K562 (cell line): ENCODE results near the gene SIGLEC9. TPM values are rescaled to one million over a fixed set of nuclear protein-coding genes. Genes with fewer than 3 reads are reported as not detected.
A peak's percentile ranks its signal among the peaks of the same experiment; 100 is the strongest.

Experiments
- ATF4 ChIP-seq: fragments of 450-650 bp; formaldehyde crosslinking; IDR thresholded peaks from 2 replicates; pipeline ENCODE4 v1.4.0; 2022; ENCODE audit warnings: mild to moderate bottlenecking, moderate library complexity
- BRF1 ChIP-seq: IDR thresholded peaks from 3 replicates; pipeline ENCODE4 v1.6.1; 2011; ENCODE audit warnings: borderline replicate concordance, mild to moderate bottlenecking; ENCODE audit not compliant: insufficient read length; ENCODE audit errors: extremely low read depth
- CHCHD3 ChIP-seq: fragments of 250-450 bp; sonication (Bioruptor Pico); IDR thresholded peaks from 2 replicates; pipeline ENCODE4 v2.1.2; 2022; ENCODE audit warnings: mild to moderate bottlenecking
- CREB3L1 ChIP-seq: fragments of 450-650 bp; IDR thresholded peaks from 2 replicates; pipeline ENCODE4 v1.6.1; 2014; ENCODE audit warnings: low read depth, mild to moderate bottlenecking, moderate library complexity, borderline replicate concordance
- EP400 ChIP-seq: fragments of 450-650 bp; IDR thresholded peaks from 2 replicates; pipeline ENCODE4 v1.6.1; 2017; ENCODE audit warnings: antibody characterized with exemption, mild to moderate bottlenecking, moderate library complexity
- ESRRB ChIP-seq: fragments of 250-450 bp; sonication (Bioruptor Pico); IDR thresholded peaks from 2 replicates; pipeline ENCODE4 v1.5.0; 2020; ENCODE audit warnings: mild to moderate bottlenecking, moderate library complexity, borderline replicate concordance
- HSF4 ChIP-seq: fragments of 250-450 bp; sonication (Bioruptor Pico); IDR thresholded peaks from 2 replicates; pipeline ENCODE4 v2.1.2; 2022; ENCODE audit warnings: mild to moderate bottlenecking, moderate library complexity, borderline replicate concordance
- POLR2AphosphoS5 ChIP-seq: IDR thresholded peaks from 2 replicates; pipeline ENCODE4 v1.6.1; 2011; ENCODE audit warnings: mild to moderate bottlenecking, low read depth, low read length, moderate library complexity; ENCODE audit not compliant: control insufficient read depth, insufficient read depth
- POLR2B ChIP-seq: fragments of 450-650 bp; IDR thresholded peaks from 2 replicates; pipeline ENCODE4 v1.6.1; 2018; ENCODE audit warnings: low read depth; ENCODE audit not compliant: partially characterized antibody
- PURB ChIP-seq: sonication (generic); formaldehyde crosslinking; IDR thresholded peaks from 2 replicates; pipeline ENCODE4 v1.9.0; 2021; ENCODE audit warnings: low read depth, mild to moderate bottlenecking, missing genetic modification reagents
- SRF ChIP-seq, 2 experiments: fragments of 250-450, 450-650 bp in 1 of 2; sonication (Bioruptor Pico) in 1 of 2; sonication (generic) in 1 of 2; formaldehyde crosslinking; IDR thresholded peaks; 2 replicates each; pipeline versions ENCODE4 v1.5.0 to v1.5.1; 2020 to 2022; ENCODE audit warnings: mild to moderate bottlenecking in 1 of 2, missing genetic modification reagents in 1 of 2
- SRSF7 ChIP-seq: fragments of 200-400 bp; formaldehyde crosslinking; optimal IDR thresholded peaks from 2 replicates; pipeline ENCODE3; 2017; ENCODE audit warnings: mild to moderate bottlenecking, low read depth, low read length
- STAT5A ChIP-seq: IDR thresholded peaks from 2 replicates; pipeline ENCODE4 v1.6.1; 2012; ENCODE audit warnings: low read length, inconsistent platforms, borderline replicate concordance
- STAT5B ChIP-seq: fragments of 250-450 bp; sonication (Bioruptor Pico); IDR thresholded peaks from 2 replicates; pipeline ENCODE4 v1.8.0; 2021; ENCODE audit warnings: mild to moderate bottlenecking, inconsistent platforms
- TEAD4 ChIP-seq, 2 experiments: sonication (generic) in 1 of 2; formaldehyde crosslinking in 1 of 2; IDR thresholded peaks; 2 replicates each; pipeline versions ENCODE4 v1.6.1 to v1.8.0; 2012 to 2022; ENCODE audit warnings: borderline replicate concordance in 1 of 2, inconsistent platforms in 1 of 2, low read length in 1 of 2, mild to moderate bottlenecking in 1 of 2, missing genetic modification reagents in 1 of 2
- TFAM ChIP-seq: fragments of 250-450 bp; sonication (Bioruptor Pico); conservative IDR thresholded peaks from 2 replicates; pipeline ENCODE4 v1.5.0; 2021; ENCODE audit warnings: mild to moderate bottlenecking, moderate library complexity
- YY1 ChIP-seq, 3 experiments: IDR thresholded peaks; 2 replicates each; pipeline ENCODE4 v1.6.1; 2011; ENCODE audit warnings: low read length in 2 of 3, mild to moderate bottlenecking in 2 of 3, moderate library complexity in 2 of 3, borderline replicate concordance in 1 of 3, control low read depth in 1 of 3, low read depth in 1 of 3; ENCODE audit not compliant: insufficient read depth in 3 of 3, insufficient replicate concordance in 2 of 3, control insufficient read depth in 1 of 3, insufficient read length in 1 of 3; ENCODE audit errors: extremely low read depth in 1 of 3
- ZBED1 ChIP-seq: IDR thresholded peaks from 2 replicates; pipeline ENCODE4 v1.6.1; 2014
- ZBTB17 ChIP-seq: fragments of 450-650 bp; formaldehyde crosslinking; IDR thresholded peaks from 2 replicates; pipeline ENCODE4 v1.4.0; 2020; ENCODE audit warnings: mild to moderate bottlenecking
- ZKSCAN8 ChIP-seq: fragments of 200-800 bp; sonication (Bioruptor generic); IDR thresholded peaks from 2 replicates; pipeline ENCODE4 v1.6.1; 2016; ENCODE audit warnings: missing genetic modification characterization, missing compliant biosample characterization
- ZNF76 ChIP-seq: fragments of 250-450 bp; sonication (Bioruptor Pico); IDR thresholded peaks from 2 replicates; pipeline ENCODE4 v1.4.0; 2020; ENCODE audit warnings: mild to moderate bottlenecking, moderate library complexity, borderline replicate concordance
- polyA plus RNA-seq, 8 experiments: library from polyadenylated mRNA; depleted of rRNA in 4 of 8; stranded (reverse) in 5 of 8; unstranded in 3 of 8; fragments of >200 nt; fragmentation: Nextera tagmentation in 2 of 8; fragmentation: Illumina TruSeq in 1 of 8; extraction: Ambion mirVana in 2 of 8; extraction: Trizol in 1 of 8; gene quantifications; 2 replicates each; pipeline versions ENCODE4 v1.2.1 to v1.2.3, GENCODE V29; 2011 to 2014; ENCODE audit warnings: inconsistent platforms in 1 of 8, missing spikeins in 1 of 8
- total RNA-seq, 7 experiments: library from RNA; depleted of rRNA in 6 of 7; stranded (reverse); fragments of >200 nt in 6 of 7; fragmentation: Illumina TruSeq in 2 of 7; extraction: Trizol in 2 of 7; gene quantifications; 2 replicates each; pipeline versions ENCODE4 v1.2.1 to v1.2.3, GENCODE V29; 2011 to 2021; ENCODE audit warnings: low replicate concordance in 1 of 7

Gene SIGLEC9
- total and polyA plus RNA-seq, 9 of the 15 experiments (the other 6 are each of a cell fraction or from before 2014, with no cell fraction given), result 0.09 to 0.34 (median 0.22) TPM; not detected in 4

- TF ChIP-seq YY1 (IDR thresholded peaks at IDR 0.05; ENCODE audit: borderline replicate concordance in 1 of 3, control insufficient read depth in 1 of 3, extremely low read depth in 1 of 3, insufficient read depth in 3 of 3, insufficient read length in 1 of 3, insufficient replicate concordance in 2 of 3, low read depth in 1 of 3, low read length in 2 of 3), result peak in 1 of 3 experiments; percentile 39
- TF ChIP-seq PURB (CRISPR knock-in tag), result no peak
- no peak for TF ChIP-seq TFAM (CRISPR knock-in tag)
- TF ChIP-seq ZBTB17 (CRISPR knock-in tag), result no peak
- no peak for TF ChIP-seq ZBED1
- no peak for TF ChIP-seq STAT5B (CRISPR knock-in tag)
- TF ChIP-seq SRSF7, result no peak
- no peak for TF ChIP-seq EP400
- peak in 1 of 2 experiments; percentile 71; a peak in 1 of 4 replicates for TF ChIP-seq SRF (CRISPR knock-in tag; IDR thresholded peaks at IDR 0.05)
- no peak for TF ChIP-seq ZNF76 (CRISPR knock-in tag)
- no peak for TF ChIP-seq HSF4 (CRISPR knock-in tag)
- no peak for TF ChIP-seq CREB3L1
- TF ChIP-seq POLR2B, result no peak
- TF ChIP-seq ATF4 (CRISPR knock-in tag), result no peak
- TF ChIP-seq POLR2AphosphoS5, result no peak
- no peak for TF ChIP-seq BRF1
- 0 out of 2 replicates have a peak, but pooled peaks have one; percentile 18 for TF ChIP-seq ZKSCAN8 (CRISPR knock-in tag)
- peak; percentile 81 for TF ChIP-seq TEAD4 (IDR thresholded peaks at IDR 0.05; ENCODE audit: low read length)
- no peak for TF ChIP-seq TEAD4 (CRISPR knock-in tag; IDR thresholded peaks at IDR 0.05; ENCODE audit: borderline replicate concordance)
- no peak for TF ChIP-seq CHCHD3 (CRISPR knock-in tag)
- TF ChIP-seq STAT5A, result no peak
- TF ChIP-seq ESRRB (CRISPR knock-in tag), result no peak
Measured at GRCh38 chr19:51131780-51132680, 7.3 kb downstream of the SIGLEC9 start (continued).
